Stimulated activated CD8-positive, alpha-beta memory T cell treated with anti-CD3 and anti-CD28 coated beads, Interleukin-12 subunit alpha, Interleukin-12 subunit beta, amount 100 ng/mL, for 1 hour (primary cell): Measurements from ENCODE around the gene CAMSAP2.

Experiments
- DNase-seq: peaks from one replicate; pipeline ENCODE4 v3.0.0-alpha.2; 2020; ENCODE audit warnings: low read depth

Gene CAMSAP2

GRCh38 chr1:200849430-200849829 lies 110.7 kb downstream of the CAMSAP2 start:
- DNase-seq, result no peak

- DNase-seq, result no peak
Observed at GRCh38 chr1:200850554-200850953, 111.9 kb downstream of the CAMSAP2 start.

GRCh38 chr1:200856716-200857357 lies 118.1 kb downstream of the CAMSAP2 start:
- DNase-seq, result no peak

- no peak for DNase-seq
Observed at GRCh38 chr1:200857804-200858203, 119.1 kb downstream of the CAMSAP2 start.

- DNase-seq, result no peak
Observed at GRCh38 chr1:200861937-200862647, 123.4 kb downstream of the CAMSAP2 start.

- DNase-seq, result no peak
Observed at GRCh38 chr1:200862713-200863415, 124.2 kb downstream of the CAMSAP2 start.

- no peak for DNase-seq
Observed at GRCh38 chr1:200866116-200866515, 127.4 kb downstream of the CAMSAP2 start.

GRCh38 chr1:200866521-200866920 lies 127.8 kb downstream of the CAMSAP2 start:
- no peak for DNase-seq

GRCh38 chr1:200867018-200867811 lies 128.5 kb downstream of the CAMSAP2 start:
- DNase-seq, result no peak

- no peak for DNase-seq
Observed at GRCh38 chr1:200869376-200869752, 130.7 kb downstream of the CAMSAP2 start.

- DNase-seq, result no peak
Observed at GRCh38 chr1:200869753-200870391, 131.2 kb downstream of the CAMSAP2 start.

GRCh38 chr1:200872446-200873115 lies 133.9 kb downstream of the CAMSAP2 start, which contains the start of gene GPR25:
GPR25 (plus strand) TSS chr1:200872981; CDS start chr1:200873038, 57 bp downstream.
- DNase-seq, result no peak

- DNase-seq, result no peak
Observed at GRCh38 chr1:200873116-200873670, 134.5 kb downstream of the CAMSAP2 start.

- DNase-seq, result no peak
Observed at GRCh38 chr1:200873671-200874397, 135.1 kb downstream of the CAMSAP2 start.

GRCh38 chr1:200874694-200875093 lies 136.0 kb downstream of the CAMSAP2 start:
- DNase-seq, result no peak

GRCh38 chr1:200875416-200875815 lies 136.7 kb downstream of the CAMSAP2 start:
- no peak for DNase-seq

- no peak for DNase-seq
Observed at GRCh38 chr1:200877010-200877409, 138.3 kb downstream of the CAMSAP2 start.

GRCh38 chr1:200877839-200878551 lies 139.3 kb downstream of the CAMSAP2 start:
- DNase-seq, result peak; percentile 15

GRCh38 chr1:200880212-200880611 lies 141.5 kb downstream of the CAMSAP2 start:
- no peak for DNase-seq
